ENCODE measurements around the gene SPTBN5.

SPTBN5 gene

GRCh38 chr15:41926185-41927056, 32.6 kb upstream of the SPTBN5 start:
- DNase-seq, result no peak

- DNase-seq, result no peak
Observed at GRCh38 chr15:41925086-41925608, 31.3 kb upstream of the SPTBN5 start.

- no peak for DNase-seq
Observed at GRCh38 chr15:41923401-41923997, 29.6 kb upstream of the SPTBN5 start.

- no peak for DNase-seq
Observed at GRCh38 chr15:41922353-41922752, 28.5 kb upstream of the SPTBN5 start.

- no peak for DNase-seq
Observed at GRCh38 chr15:41921639-41922038, 27.8 kb upstream of the SPTBN5 start.

- DNase-seq, result peak; percentile 21
Observed at GRCh38 chr15:41921167-41921566, 27.3 kb upstream of the SPTBN5 start.

- DNase-seq, result peak; percentile 34
Observed at GRCh38 chr15:41919954-41920538, 26.2 kb upstream of the SPTBN5 start.

GRCh38 chr15:41919201-41919820, 25.5 kb upstream of the SPTBN5 start:
- no peak for DNase-seq

- no peak for DNase-seq
Observed at GRCh38 chr15:41918506-41919126, 24.8 kb upstream of the SPTBN5 start.

GRCh38 chr15:41917767-41918430, 24.0 kb upstream of the SPTBN5 start:
- DNase-seq, result peak; percentile 39

GRCh38 chr15:41915255-41915994, 21.6 kb upstream of the SPTBN5 start:
- no peak for DNase-seq

GRCh38 chr15:41914411-41914810, 20.6 kb upstream of the SPTBN5 start:
- DNase-seq, result no peak

GRCh38 chr15:41913256-41913655, 19.4 kb upstream of the SPTBN5 start:
- DNase-seq, result no peak

GRCh38 chr15:41911691-41912345, 18.0 kb upstream of the SPTBN5 start:
- no peak for DNase-seq

- no peak for DNase-seq
Observed at GRCh38 chr15:41908736-41909461, 15.0 kb upstream of the SPTBN5 start.

- DNase-seq, result no peak
Observed at GRCh38 chr15:41907141-41907540, 13.3 kb upstream of the SPTBN5 start.

GRCh38 chr15:41906608-41907007, 12.8 kb upstream of the SPTBN5 start:
- DNase-seq, result no peak

GRCh38 chr15:41905036-41905793, 11.4 kb upstream of the SPTBN5 start:
- no peak for DNase-seq

- DNase-seq, result peak; percentile 69
Observed at GRCh38 chr15:41904541-41905005, 10.7 kb upstream of the SPTBN5 start.
